Suprapubic skin (tissue), 3 donors: Measurements from ENCODE around the gene EPB41L5.

Experiments
- CTCF ChIP-seq, 2 donors: fragments of 200-600 bp in 1 of 2; fragments of 450-650 bp in 1 of 2; sonication (generic) in 1 of 2; IDR thresholded peaks; one replicate each; pipeline ENCODE4 v1.5.1; 2016 to 2019; ENCODE audit warnings: antibody characterized with exemption in 2 of 2, mild to moderate bottlenecking in 1 of 2, moderate library complexity in 1 of 2
- POLR2A ChIP-seq, 2 donors: fragments of 450-650 bp; IDR thresholded peaks; one replicate each; pipeline ENCODE4 v1.6.1; 2017; ENCODE audit warnings: antibody characterized with exemption in 2 of 2, mild to moderate bottlenecking in 2 of 2, moderate library complexity in 2 of 2

- no peak for TF ChIP-seq CTCF (IDR thresholded peaks at IDR 0.05)
- TF ChIP-seq POLR2A (IDR thresholded peaks at IDR 0.05), result no peak
These were observed 65.0 kb downstream of the EPB41L5 start for GRCh38 chr2:120077896-120078295.
